Measurements from ENCODE around the gene NMUR1.

NMUR1 gene

GRCh38 chr2:231525248-231526163 is 4.7 kb downstream of the NMUR1 start:
- DNase-seq (ENCODE audit: low spot score): no peak

GRCh38 chr2:231524477-231525247 is 5.6 kb downstream of the NMUR1 start:
- DNase-seq (ENCODE audit: low spot score): no peak

DNA sequence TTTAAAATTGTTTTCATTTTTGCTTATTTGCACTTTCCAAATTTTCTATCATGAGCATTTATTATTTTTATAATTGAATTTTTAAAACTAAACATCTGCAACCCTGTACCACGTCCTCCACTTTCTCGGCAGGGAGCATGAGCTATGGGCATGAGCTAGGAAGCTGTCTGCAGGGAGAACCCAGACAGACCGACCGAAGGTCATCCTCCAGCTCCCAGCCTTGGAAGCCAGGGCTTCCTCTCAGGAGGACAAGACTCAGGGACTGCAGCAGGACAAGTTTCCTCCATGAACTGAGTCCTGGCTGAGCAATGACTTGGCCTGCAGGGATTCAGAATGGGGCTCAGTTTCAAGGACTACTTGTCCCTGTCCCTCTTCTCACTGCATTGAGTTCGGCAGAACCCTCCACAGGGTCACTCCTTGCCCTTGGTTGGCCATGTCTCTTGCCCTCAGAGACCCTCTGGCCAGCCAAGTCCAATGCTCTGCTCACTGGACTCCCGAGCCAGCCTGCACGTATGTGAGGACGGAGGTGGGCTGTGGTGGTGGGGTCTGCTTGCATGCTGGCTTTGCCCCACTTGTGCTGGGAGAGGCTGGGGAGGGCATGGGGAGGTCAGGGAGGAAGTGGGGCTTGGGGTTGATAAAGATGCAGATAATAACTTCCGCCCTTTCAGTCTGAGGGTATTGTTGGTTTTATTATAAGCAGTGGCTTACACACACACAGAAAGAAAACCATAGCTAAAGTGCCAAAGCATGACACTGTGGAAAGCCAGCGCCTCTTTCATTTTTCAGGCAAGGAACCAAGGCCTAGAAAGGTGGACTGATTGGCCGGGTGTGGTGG is 6.6 kb downstream of the NMUR1 start:
- no peak for DNase-seq (ENCODE audit: low spot score)

GRCh38 chr2:231522418-231523180 is 7.6 kb downstream of the NMUR1 start:
- DNase-seq (ENCODE audit: low spot score): no peak

- DNase-seq (ENCODE audit: low spot score): no peak
Observed at GRCh38 chr2:231521443-231521842, 8.8 kb downstream of the NMUR1 start.

GRCh38 chr2:231519975-231520555 is 10.2 kb downstream of the NMUR1 start:
- no peak for DNase-seq (ENCODE audit: low spot score)

DNA sequence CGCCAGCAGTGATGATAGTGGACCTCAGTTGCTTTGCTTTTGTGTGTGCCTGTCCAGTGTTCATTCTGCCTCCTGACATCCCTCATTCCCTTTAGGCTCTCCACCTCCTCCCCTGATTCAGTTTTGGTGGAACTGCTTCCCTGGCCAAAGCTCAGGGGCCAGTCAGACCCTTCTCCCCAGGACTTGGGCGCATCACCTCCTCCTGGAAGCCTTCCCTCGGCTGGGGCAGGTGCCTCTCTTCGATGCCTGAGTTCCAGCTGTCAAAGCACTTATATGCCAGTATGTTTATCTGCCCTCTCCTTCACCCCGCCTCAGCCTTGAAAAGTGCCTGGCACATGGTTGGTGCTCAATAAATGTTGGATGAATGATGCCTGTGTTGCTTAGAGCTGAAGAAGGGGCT is 11.5 kb downstream of the NMUR1 start:
- no peak for DNase-seq (ENCODE audit: low spot score)

DNA sequence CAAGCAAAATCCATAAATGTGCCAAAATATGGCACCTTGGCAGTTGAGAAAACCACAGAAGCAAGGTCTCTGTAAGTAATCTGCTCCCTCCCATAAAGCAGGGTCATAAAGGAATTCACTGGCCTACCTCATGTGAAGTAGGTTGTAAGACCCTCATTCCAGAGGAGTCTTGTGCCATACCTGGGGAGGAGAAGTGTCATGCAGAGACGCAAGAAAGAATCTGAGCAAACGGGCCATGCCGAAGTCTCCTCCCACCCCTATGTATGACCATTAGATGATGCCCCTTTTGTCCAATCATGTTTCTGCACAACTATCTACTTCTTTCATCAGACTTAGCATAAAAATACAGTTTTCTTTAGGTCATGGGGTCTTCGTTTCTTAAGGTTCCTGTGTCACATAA is 14.6 kb downstream of the NMUR1 start:
- no peak for DNase-seq (ENCODE audit: low spot score)

GRCh38 chr2:231514951-231515297 is 15.3 kb downstream of the NMUR1 start:
- no peak for DNase-seq (ENCODE audit: low spot score)

- DNase-seq (ENCODE audit: low spot score): peak; percentile 94
Observed at GRCh38 chr2:231514225-231514950, 15.9 kb downstream of the NMUR1 start.

GRCh38 chr2:231513746-231514224 is 16.5 kb downstream of the NMUR1 start:
- DNase-seq (ENCODE audit: low spot score): no peak

- no peak for DNase-seq (ENCODE audit: low spot score)
Observed at GRCh38 chr2:231512222-231512621, 18.0 kb downstream of the NMUR1 start.

- no peak for DNase-seq (ENCODE audit: low spot score)
Observed at GRCh38 chr2:231503766-231504165, 26.5 kb downstream of the NMUR1 start.

DNA sequence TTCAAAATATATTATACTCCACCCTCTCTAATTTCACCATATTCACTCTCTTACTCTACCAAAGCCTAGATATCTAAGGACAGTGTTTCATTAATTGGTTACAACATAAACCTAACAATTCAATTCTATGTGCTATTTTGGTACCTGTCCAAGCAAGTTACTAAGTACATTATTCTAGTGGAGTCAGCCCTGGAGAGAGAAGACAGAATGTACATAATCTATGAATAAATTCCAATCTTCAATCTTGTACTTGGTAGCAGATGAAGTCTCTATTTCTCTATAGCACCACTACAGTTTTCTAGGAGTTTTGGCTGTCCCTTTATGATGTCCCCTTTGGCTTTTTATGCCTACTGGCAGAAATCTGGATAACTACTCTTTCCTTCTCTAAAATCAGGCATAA is 27.6 kb downstream of the NMUR1 start:
- DNase-seq (ENCODE audit: low spot score): no peak

- DNase-seq (ENCODE audit: low spot score): no peak
Observed at GRCh38 chr2:231497651-231498050, 32.6 kb downstream of the NMUR1 start.

DNA sequence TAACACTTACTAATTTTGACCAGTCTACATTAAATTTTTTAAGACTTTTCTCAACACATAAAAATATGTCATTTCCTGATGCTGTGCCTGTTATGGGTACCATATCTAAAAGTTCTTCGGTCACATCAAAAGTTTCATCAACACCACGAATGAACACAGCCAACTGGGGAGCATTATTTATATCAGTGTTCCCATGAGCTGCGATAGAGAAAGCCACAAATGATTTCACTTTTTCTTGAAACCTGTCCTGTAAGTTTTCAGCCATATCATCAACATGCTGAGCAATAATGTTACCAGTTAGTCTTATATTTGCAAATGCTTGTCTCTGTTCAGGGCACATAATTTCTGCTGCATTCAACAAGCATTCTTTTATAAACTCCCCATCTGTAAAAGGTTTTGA is 35.6 kb downstream of the NMUR1 start:
- no peak for DNase-seq (ENCODE audit: low spot score)

GRCh38 chr2:231490801-231491200 is 39.4 kb downstream of the NMUR1 start:
- no peak for DNase-seq (ENCODE audit: low spot score)

GRCh38 chr2:231489990-231490389 is 40.3 kb downstream of the NMUR1 start:
- no peak for DNase-seq (ENCODE audit: low spot score)

GRCh38 chr2:231488331-231488730 is 41.9 kb downstream of the NMUR1 start:
- DNase-seq (ENCODE audit: low spot score): no peak

DNA sequence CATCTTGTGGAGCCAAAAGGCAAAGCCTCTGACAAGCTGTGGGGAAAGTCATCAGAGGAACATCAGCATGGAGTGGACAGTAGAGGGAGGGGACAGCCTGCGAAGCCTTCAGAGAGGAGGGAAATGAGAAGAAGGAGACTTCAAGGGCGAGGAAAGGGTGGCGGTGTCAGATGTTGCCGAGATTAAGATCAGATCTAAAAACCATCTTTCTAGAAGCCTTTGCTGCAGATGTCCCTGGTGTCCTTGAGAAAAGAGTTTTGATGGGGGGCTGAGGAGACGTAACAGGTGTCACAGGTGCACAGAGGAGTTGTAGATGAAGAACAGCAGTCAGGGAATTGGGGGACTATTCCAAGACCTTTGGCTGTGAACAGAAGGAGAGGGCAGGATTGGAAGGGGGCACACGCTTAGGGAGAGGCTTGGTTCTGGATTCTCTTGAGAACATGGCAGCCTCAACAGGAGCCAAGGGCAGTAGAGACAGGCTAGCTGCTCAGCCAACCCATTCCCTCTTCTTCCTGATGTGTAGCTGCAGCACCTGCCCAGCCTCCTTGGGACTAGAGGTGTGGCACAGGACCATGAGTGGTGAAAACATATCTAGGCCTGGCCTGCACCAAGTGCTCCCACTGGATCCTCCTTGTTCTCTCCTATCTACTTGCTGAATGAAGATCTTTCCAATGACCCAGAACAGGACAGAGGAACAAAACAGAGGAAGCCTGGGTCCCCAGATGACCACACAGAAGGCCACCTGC is 43.2 kb downstream of the NMUR1 start:
- no peak for DNase-seq (ENCODE audit: low spot score)
